Measurements from ENCODE around the gene SLC24A3.

DNA sequence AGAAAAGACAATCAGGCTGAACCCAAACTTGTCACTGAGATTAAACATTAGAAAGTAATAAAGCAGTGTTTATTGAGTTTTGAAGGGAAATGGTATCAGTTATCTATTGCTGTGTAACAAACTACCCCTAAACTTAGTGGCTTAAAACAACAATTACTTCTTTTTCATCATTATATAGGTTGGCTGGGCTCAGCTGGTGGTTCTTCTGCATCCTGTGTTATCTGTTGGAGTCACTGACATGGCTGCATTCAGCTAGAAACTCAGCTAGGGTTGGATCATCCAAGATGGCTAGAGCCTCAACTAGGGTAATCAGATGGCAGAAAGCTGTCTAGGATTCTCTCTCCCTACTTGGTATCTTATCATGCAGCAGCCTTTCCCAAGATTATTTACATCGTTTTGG, 533.1 kb downstream of the SLC24A3 start:
- TF ChIP-seq CTCF (IDR thresholded peaks at IDR 0.05) (no peak), POLR2AphosphoS5 (IDR thresholded peaks at IDR 0.05) (no peak), POLR2A (IDR thresholded peaks at IDR 0.05) (no peak), EP300 (IDR thresholded peaks at IDR 0.05) (no peak)

Measured in upper lobe of left lung (tissue), 4 donors.